ENCODE data around the gene NUDCD3.
"Not testable (repeated sequence)": the region's sequence is repeated elsewhere in the genome, so short reads cannot be mapped to it uniquely, and the experiment has no call there.

The NUDCD3 gene

DNA sequence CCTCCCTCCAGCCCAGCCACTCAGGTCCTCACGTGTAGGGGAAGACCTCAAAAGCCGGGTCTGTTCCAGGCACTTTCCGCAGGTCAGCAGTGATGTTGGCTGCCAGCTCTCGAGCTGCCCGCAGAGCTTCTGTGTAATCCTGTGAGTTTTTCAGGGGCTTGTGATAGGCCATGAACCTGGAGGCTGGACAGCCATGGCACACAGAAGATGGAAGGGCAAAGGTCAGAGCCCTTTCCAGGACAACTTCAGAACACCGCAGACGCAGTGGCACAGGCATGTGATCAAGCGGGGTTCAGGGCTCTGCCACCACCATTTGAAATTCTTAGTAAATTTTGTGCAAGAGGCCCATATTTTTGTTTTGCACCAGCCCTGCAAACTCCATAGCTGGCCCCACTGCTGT lies 26.7 kb upstream of the NUDCD3 start:
- no peak for DNase-seq

DNA sequence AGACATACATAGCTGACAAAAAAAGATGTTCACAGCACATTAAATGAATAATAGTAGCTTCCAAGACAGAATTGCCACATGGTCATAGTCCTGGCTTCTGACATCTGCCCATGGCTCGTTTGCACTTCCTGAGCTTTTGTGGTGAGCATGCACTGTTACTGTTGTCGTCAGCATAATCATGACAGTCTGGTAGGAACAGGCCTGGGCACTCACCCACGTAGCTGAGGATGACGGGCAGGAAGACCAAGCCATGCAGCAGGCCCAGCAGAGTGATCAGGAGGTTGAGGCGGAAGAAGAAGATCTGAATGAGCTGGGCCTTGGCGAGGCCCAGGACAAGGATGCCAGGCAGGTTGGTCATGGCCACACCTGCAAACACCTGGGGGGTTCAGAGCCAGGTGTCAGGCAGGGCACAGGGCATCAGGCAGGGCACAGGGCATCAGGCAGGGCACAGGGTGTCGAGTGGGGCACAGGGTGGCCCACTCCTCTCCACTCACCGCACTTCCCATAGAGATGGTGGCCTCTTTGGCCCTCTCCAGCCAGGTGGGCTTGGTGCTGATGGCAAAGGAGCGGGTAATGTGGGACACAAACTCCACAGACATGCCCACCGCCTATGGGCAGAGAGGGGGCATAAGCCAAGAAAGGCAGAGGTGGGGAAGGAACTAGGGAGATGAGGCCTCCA lies 25.3 kb upstream of the NUDCD3 start:
- DNase-seq, result no peak

DNA sequence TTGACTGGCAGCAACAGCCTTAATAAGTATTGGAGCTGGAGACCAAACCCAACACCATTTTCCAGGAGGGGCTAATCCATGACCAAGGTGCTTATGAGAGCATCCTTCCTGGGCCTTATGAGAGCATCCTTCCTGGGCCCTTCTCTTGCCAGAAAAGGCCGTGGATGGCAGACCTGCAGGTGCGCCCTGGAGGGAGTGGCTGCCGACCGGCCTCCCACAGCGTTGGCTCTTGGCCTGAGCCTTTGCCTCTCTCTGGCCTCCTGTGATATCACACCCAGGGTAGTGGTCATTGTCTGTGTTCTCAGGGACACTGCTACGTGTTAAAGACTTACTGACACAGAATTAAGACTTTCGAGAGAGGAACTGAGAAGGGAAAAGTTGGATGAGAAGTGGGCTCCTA lies 22.3 kb upstream of the NUDCD3 start:
- no peak for DNase-seq

DNA sequence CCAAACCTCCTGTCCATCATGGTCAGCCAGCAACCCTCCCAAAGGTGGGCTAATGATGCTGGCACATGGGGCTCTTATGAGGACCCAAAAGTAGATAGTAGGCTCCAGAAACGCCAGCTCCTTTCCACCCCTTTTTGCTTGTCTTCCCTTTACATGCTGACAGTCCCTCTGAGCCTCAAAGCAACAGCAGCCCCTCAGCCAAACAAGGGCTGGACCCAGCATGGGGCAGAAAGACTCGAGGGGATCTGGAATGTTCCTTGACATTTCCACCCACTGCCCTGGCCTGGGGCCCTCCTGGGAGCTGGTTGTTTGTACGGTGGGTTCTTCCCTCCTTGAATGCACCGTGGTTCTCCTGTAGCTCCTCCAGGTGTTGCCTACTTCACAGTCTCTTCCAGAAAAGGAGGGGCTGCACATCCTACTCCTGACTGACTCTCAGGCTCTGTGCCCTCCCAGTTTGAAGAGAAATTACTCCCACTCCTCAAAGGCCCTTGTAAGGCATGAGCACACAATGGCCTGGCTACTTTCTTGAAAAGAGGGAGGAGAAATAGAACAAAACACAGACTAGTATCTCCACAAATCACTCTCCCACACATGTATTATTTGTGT lies 21.5 kb upstream of the NUDCD3 start:
- DNase-seq, result no peak

DNA sequence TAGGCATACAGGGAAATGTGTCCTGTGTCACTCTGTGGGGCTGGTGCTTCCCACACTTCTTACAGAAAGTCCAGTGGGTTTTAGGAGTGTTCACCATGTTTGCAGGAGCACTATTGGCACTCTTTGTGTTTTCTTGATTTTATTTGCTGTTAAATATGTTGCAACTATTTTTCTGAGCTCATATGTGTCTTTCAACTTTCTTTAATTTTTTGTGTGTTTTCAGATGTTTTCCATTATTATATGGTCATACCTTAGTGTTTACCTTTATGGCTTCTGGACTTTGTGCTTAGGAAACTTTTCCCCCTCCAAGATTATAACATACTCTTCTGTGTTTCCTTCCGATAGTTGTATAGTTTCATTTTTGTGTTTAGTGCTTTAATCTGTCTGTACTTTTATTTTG lies 20.8 kb upstream of the NUDCD3 start:
- no peak for DNase-seq

DNA sequence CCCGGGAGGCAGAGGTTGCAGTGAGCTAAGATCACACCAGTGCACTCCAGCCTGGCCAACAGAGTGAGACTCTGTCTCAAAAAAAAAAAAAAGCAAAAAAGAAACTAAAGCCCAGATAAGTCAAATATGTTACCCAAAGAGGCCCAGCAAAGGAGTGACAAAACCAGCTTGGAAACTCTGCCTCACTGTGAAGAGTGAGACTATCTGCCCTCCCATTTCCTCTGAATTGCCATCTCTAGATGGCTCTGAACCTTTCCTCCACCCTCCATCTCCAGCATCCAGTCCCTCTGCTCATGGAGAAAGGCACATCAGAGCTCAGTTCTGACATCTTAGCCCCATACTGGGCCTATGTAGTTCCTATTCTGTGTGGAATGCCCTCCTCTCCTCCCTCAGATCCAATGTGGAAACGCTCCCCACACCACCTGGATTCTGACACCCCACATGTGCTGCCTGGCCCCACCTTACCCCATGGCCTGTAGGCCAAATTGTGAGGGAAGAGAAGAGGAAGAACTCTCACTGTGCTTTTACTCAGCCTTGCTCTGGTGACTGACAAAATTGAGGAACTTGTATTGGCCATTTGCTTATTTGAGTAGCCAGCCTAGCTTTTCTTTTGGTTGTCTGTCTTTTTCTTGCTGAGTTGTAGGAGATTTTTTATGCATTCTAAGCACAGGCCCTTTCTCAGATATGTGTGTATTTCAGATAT lies 18.0 kb upstream of the NUDCD3 start:
- DNase-seq, result no peak

DNA sequence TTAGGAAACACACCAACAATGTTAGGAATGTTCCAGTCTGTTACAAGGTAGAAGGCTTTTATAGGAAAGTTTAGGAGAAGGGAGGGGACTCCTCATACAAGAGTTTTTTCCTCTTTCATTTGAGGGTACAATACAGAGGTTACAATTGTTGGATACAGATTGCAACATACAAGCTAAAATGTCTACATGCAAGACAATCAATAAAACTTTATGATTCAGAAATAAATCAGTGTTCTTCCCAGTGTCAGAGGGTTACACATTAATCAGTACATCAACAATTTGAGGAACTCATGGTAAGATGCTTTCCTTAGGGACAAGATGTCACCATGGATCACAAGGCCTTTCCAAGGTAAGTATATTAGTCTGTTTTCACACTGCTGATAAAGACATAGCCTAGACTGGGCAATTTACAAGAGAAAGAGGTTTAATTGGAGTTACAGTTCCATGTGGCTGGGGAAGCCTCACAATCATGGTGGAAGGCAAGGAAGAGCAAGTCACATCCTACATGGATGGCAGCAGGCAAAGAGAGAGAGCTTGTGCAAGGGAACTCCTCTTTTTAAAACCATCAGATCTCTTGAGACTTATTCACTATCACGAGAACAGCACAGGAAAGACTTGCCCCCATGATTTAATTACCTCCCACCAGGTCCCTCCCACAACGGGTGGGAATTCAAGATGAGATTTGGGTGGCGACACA lies 16.3 kb upstream of the NUDCD3 start:
- not testable (repeated sequence) for DNase-seq

DNA sequence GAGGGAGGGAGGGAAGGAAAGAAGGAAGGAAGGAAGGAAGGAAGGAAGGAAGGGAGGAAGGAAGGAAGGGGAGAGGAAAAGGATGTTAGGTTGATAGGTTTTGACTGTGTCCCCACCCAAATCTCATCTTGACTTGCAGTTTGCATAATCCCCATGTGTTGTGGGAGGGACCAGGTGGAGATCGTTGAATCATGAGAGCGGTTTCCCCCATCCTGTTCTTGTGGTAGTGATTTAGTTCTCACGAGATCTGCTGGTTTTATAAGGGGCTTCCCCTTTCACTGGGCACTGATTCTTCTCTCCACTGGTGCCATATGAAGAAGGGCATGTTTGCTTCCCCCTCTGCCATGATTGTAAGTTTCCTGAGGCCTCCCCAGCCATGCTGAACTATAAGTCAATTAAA lies 15.1 kb upstream of the NUDCD3 start:
- DNase-seq, result no peak

DNA sequence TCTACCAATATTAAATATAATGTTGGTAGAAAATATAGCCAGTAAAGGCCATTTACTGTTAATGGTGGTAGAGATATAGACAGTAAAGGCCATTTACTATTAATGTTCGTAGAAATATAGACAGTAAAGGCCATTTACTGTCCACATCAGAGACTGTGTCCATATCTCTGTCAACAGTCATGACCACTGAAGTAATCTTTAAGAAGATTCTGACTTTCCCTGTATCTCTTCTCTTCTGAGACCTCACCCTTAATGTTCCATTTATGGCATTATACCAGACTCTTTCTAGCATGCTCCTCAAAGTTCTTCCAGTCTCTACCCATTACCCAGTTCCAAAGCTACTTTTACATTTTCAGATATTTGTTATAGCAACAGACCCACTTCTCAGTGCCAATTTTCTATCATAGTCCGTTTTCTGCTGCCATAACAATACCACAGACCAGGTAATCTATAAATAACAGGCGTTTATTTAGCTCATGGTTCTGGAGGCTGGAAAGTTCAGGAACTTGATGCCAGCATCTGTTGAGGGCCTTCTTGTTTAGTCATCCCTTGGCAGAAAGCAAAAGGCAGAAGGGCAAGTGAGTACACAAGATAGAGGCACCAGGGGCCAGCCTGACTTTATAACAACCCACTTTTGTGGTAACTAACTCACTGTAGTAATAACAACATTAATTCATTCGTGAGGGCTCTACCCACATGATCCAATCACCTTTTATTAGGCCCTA lies 7.9 kb upstream of the NUDCD3 start:
- DNase-seq, result no peak

DNA sequence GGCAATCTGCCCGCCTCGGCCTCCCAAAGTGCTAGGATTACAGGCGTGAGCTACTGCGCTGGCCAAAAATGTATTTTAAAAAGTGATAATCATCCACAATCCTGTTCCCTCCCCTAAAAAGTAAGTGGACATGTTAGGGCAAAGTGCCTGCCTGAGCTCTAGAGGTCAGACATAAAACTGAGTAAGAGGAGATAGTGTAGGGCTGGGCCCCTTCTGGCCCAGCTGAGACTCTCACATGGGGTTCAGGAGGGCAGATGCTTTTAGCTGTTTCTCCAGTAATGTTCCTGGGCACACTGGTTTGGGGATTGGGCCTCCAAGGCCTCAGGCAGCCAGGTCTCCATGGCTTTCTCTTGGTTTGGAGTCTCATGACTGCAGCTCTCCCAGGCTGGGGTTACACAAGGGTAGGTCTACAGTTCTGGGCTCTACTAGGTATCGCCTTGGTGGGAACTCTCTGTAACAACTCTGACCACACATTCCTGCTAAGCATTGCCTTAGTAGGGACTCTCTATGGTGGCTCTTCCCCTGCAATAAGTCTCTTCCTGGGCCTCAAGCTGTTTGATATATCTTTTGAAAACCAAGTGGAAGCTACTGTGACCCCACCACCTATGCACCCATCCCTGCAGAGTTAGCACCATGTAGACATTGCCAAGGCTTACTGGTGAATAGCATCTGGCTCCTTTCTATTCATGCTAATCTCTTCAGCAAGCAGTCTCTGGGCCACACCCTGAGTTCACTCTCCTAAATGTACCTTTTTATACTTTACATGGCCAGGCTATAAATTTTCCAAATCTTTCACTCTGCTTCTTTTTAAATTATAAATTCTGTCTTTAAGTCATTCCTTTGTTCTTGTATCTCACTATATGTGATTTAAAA lies 6.9 kb upstream of the NUDCD3 start:
- DNase-seq, result no peak

DNA sequence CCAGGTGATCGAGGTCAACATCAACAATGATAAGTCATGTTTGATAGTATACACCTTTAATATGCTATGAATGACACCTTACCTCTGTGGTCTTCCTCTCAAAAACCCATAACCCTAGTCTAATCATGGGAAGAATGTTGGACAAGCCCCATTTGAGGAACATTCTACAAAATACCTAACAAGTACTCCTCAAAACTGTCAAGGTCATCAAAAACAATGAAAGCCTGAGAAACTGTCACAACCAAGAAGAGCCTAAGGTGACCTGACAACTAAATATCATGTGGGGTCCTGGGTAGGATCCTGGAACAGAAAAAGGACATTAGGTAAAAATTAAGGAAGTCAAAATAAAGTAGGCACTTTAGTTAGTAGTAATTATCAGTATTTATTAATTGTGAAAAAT lies 5.9 kb upstream of the NUDCD3 start:
- no peak for DNase-seq

DNA sequence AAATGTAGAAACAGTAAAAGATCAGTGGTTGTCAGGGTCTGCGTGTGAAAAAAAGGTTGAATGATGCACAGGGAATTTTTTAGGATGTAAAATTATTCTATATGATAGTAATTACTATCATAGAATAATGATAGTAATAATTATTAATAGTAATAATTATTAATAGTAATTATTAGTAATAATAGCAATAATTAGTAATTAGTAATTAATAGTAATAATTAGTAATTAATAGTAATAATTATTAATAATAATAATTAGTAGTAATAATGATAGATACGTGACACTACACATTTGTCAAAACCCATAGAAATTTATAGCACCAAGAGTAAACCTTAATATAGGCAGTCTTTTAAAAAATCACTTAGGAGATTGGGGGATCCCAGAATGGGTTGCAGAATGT lies 4.5 kb upstream of the NUDCD3 start:
- no peak for DNase-seq

DNA sequence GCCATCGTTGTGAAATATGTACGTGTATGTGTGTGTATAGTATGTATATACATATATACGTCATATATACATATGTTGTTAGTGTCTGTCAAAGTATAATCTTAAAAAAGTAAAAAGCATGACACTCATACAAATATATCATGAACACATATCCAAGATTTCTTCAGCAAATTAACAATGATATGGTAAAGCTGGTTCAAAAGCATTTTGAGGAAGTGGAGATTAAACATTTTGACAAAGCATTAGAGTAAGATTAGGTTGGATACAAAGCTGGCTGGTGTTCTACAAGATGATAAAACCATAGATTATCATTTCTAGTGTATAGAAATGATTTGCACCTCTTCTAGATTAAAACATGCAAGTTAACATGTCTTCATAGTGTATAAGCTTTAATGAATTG lies 771 bp upstream of the NUDCD3 start:
- no peak for DNase-seq

DNA sequence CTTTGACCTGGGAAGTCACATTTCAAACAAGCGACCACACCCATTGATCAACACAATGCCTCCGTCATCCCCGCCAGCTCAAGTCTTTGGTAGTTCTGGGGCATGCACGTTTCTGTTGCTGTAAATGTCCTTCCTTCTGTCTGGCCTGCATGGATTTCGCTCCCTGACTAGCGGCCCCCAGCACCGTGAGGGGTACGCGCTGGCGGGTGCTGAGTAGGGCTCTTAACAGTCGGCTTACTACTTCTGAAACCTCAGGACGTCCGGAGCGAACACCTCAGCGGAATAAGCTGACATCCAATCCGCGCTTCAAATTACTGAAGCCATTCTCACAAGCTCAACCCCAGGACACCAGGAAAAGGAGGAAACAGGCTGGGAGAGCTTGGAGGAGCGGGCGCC lies 505 bp downstream of the NUDCD3 start:
- DNase-seq, result no peak

DNA sequence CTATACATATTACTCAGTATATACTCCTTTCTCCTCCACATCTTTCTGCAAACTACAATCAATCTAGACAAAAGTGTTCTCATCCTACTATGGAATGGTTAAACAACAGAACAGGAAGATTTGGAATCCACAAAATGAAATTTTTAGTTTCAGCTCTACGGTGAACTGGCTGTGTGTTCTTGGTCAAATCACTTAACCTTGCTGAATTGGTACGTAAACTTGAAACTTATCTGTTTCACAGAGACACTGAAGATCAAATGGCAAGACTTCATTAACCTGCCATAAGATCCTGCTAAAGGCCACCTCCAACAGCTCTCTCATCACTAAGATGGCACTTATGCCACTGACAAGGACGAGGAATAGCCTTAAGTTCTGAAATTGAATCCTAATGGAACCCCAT lies 1.5 kb downstream of the NUDCD3 start:
- no peak for DNase-seq

DNA sequence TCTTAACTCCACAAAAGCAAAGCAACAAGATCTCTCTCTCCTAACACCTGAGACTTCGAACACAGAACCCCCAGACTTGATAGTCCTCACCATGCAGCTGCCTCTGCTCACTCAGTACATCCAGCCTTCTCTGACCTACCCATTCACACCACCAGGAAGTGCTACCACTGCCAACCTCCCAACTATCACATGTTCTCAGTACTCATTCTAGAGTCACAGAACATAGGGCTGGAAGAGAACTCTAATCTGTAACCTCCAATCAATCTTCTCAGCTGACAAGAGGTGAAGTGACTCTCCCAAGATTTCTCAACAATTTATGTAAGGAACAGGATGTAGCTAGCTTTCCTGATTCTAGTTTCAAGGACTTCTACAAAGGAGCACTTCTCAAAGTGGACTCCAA lies 3.8 kb downstream of the NUDCD3 start:
- DNase-seq, result no peak

DNA sequence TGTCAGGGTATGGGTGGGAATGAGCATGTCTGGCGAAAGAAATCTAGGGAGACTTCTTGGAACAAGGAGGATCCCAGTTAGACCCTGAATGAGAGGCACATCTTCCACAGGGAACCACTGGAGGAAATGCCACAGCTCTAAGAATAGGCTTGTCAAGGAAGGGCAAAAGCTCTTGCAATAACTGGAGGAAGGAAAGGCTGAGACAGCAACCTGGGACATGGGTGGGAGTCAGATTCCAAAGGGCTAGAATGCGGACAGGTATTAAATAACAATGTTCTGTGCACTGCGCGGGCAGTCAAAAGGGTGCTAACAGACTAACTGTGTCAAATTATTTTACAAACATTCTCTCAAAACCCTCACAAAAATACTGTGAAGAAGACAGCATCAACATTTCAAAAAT lies 4.5 kb downstream of the NUDCD3 start:
- no peak for DNase-seq

DNA sequence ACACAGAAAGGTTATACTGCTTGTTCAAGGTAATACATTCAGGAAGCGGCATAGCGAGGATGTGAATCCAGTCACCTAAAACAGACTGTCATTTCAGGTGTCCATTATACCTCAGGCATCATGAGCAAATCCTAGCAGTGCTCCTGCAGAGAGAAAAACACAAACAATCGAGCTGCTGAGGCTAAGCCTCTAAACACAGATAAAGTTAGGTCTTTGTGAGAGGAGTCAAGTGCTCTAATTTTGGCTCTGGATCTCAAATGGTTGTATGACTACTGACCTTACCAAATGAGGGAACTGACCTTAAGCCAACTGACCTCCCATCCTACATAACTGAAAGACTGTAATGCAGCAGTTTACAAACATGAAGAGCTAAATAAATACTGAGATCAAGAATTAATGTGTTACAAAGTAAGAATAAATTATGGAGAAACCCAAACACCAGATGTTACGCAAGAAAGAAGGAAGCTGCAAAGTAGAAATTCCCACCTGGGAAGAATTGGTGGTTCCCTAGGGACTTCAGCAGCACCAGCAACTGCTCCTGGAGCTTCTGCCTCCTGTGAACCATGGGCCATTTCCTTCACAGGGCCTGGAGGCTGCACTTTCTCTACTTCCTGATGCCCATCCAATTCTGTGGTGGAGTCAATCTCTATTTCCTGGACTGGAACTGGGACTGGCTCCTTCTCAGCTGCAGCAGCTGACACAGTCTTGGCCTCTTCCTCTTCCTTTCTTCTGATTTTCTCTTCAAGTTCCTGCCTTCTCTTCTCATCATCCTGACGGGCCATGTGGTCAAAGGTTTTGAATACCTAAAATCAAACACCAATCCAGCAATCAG lies 5.8 kb downstream of the NUDCD3 start:
- DNase-seq, result no peak

DNA sequence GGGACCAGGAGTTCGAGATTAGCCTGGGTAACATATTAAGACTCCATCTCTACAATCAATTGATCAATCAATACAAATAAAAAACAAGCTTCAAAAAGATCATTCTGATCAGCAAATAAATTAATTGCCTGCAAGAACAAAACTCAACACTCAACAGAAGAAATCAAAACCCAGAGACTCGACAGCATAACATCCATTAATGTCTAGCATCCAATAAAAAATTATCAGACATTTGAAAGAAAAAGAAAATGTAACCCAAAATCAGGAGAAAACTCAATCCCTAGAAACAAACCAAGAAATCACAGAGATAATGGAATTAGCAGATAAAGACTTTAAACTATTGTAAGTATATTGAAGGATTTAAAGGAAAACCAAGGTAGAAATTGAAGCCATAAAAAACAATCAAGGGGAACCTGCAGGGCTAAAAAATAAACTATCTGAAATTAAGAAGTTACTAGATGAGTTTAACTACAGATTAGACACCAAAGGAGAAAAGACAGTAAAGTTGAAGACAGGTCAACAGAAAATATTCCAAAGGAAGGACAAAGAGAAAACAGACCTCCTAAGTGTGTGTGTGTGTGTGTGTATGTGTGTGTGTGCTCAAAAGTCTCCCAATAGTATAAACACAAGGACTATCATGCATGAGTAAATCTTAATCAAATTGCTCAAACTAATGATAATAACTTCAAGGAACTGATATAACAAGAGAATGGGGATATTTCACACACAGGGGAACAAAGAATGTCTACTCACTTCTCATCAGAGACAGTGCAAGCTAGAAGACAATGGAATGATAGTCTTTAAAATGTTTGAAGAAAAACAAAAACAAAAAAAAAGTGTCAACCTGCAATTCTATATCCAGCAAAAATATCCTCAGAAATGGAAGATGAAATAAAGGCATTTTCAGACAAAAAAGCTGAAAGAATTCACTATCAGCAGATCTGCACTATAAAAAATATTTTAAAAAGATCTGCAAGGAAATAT lies 7.7 kb downstream of the NUDCD3 start:
- DNase-seq, result no peak

DNA sequence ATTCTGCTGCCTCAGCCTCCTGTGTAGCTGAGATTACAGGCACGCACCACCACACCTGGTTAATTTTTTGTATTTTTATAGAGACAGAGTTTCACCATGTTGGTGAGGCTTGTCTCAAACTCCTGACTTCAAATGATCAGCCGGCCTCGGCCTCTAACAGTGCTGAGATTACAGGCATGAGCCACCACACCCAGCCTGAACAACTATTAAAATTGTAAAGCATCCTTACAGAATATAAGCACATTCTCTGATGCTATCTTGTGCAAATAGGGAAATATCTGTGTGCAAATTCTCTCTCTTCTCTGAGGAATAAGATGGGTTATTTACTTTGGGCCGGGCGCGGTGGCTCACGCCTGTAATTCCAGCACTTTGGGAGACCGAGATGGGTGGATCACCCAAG lies 12.5 kb downstream of the NUDCD3 start:
- no peak for DNase-seq
